ELR (cell line): Measurements from ENCODE around the gene MYL7.
"Not testable (repeated sequence)": the region's sequence is repeated elsewhere in the genome, so short reads cannot be mapped to it uniquely, and the experiment has no call there.

Experiments
- DNase-seq: peaks from one replicate; pipeline ENCODE4 v3.0.0-alpha.2; 2015; ENCODE audit warnings: low read depth

Gene MYL7, protein sequence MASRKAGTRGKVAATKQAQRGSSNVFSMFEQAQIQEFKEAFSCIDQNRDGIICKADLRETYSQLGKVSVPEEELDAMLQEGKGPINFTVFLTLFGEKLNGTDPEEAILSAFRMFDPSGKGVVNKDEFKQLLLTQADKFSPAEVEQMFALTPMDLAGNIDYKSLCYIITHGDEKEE

DNA sequence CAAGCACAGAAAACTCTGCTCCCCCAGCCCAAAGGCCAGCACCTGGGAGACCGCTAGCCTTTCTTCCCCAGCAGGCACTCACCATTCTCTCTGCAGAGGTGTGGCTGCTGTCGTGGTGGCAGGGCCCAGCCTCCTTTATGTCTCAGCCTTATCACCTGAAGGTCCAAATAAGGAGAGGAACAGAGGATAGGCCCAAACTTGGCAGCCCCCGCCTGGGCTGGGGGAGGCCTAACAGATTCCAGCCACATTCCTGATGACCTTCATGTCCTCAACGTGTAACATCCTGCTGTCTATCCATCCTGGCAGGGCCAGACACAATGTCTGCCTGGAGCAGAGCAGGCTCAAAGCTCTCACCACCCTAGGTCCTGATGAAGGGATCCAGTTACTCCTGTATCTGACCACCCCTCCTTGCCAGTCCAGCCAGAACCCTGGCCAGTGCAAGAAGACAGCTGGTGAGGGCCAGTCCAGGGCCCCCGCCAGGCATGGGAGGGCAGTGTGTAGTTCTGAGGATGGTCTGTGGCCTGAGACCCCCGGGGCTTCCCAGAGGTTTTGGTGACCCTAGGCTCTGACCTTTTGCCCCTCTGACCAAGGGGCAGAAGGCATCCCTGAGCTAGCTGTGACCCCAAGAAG lies at the start of gene MYL7:
MYL7 (minus strand) TSS at position 112 of the 630 bp plus-strand sequence; CDS start at position 85, 27 bp downstream.
- no peak for DNase-seq

- DNase-seq, result no peak
These were observed 49.1 kb upstream of the MYL7 start for GRCh38 chr7:44189993-44190872.

GRCh38 chr7:44189286-44189992 lies 48.3 kb upstream of the MYL7 start, which contains the start of gene GCK:
TSS of gene GCK (minus strand) at chr7:44189439. CDS start at chr7:44188953, 486 bp downstream.
- DNase-seq, result no peak

GRCh38 chr7:44188480-44189225 lies 47.5 kb upstream of the MYL7 start:
- DNase-seq, result no peak

DNA sequence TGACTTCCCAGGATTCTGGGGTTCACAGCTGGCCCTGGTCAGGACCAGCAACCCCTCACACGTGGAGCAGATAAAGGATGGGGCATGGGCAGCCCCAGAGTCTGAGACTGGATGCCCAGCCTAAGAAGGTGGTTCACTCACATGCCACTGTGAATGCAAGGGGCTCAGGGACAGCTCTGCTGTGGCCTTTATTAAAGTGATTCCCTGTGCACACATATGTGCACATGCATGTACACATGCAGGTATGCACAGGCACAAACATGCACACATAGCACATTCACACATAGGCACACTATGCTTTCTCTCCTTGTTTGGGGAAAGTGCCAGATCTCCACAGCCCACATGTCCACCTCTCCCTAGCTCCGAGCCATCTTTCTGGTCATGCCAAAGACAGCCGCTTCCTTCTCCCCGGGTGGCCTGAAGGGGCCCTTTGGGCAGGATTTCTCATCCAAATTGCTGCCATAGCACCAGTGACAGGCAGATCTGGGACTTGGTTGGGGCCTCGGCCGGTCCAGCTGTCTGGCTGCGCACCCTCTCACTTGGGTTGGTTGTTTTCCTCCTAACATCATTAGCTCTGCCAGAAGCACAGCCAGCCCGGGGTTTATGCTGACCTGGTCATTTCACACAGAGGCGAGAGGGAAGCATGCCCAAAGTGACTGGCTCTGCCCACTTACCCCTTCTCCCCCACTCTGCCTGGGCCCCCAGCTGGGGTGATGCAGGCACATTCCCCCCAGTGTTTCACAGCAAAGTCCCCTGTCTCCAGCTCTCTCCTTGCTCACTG lies 46.7 kb upstream of the MYL7 start:
- no peak for DNase-seq

- no peak for DNase-seq
These were observed 45.6 kb upstream of the MYL7 start for GRCh38 chr7:44186736-44187135.

DNA sequence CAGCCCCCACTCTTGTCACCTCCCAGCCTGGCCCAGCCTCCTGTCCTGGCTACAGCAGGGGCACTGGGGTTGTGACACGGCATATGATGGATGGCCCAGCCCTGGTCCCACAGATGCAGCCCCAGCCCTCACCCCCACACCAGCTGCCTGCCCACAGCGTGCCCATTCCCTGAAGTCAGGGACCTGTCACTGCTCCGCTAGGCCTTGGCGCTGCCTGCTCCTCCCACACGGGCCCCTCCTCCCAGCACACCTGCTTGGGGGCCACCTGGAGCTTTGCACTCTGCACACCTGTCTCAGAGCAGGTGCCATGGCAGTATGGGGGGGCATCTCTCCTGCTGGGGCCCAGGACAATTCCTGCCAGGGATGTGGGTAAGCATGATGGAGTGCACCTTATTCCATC lies 44.6 kb upstream of the MYL7 start:
- DNase-seq, result no peak

GRCh38 chr7:44184873-44185446 lies 43.8 kb upstream of the MYL7 start:
- DNase-seq, result no peak

- peak; percentile 95 for DNase-seq
These were observed 43.2 kb upstream of the MYL7 start for GRCh38 chr7:44184206-44184872.

DNA sequence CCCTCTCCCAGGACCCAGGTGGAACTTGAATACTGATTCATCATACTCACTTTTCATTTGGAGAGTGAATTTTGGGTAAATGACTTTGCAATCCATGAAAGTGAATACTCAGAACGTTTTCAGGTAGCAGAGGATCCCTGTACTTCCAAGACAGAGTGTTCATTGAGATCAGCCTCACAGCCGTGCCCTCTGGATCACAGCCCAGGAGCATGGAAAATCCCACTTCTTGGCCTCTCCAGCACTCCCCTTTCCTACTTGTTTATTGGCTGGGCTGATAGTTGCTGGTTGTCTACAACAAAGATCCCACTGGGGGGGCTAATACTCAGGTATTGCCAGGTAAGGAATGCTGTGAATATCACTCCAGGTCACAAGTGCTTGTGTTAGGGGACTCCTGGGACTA lies 42.3 kb upstream of the MYL7 start:
- DNase-seq, result no peak

DNA sequence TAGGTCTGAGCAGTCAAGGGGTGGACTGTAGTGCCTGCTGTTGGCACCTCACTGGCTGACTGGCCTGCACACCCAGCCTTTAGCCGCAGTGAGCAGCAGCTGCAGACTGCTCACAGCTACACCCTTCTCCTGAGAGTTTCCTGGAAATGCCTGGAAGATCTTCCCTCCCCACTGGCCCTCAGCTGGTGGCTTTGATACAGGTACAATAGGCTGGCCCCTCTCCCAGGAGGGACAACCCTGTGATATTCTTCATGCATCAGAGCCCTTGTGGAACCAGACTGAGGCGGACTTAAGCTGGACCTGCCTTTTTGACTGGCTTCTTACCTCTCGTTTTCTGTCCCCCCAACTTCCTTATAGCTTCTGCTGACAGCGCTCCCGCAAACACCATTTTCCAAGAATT lies 41.7 kb upstream of the MYL7 start:
- no peak for DNase-seq

GRCh38 chr7:44180631-44181030 lies 39.5 kb upstream of the MYL7 start:
- DNase-seq, result no peak

- DNase-seq, result peak; percentile 52
These were observed 36.5 kb upstream of the MYL7 start for GRCh38 chr7:44177570-44178131.

DNA sequence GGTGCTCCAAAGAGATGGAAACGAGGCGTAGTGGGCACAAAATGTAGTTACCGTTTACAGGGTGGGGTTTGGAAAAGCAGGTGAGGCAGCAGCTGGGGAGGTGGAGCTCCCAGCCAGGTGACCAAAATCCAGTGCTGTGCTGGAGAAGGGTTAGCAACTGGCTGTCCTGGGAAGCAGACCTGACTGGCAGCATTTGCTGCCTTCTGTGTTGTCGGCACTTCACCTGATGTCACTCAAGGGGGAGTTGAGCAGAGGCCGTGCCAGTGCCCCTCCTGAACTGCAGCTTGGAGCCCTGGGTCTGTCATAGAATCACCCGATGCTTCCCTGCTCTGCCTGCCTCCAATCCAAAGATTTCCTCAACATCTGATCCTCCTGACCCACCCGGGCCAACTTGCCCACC lies 35.4 kb upstream of the MYL7 start:
- no peak for DNase-seq

GRCh38 chr7:44175730-44176129 lies 34.6 kb upstream of the MYL7 start:
- no peak for DNase-seq

GRCh38 chr7:44174694-44174948 lies 33.5 kb upstream of the MYL7 start:
- DNase-seq, result not testable (repeated sequence)

- DNase-seq, result no peak
These were observed 33.0 kb upstream of the MYL7 start for GRCh38 chr7:44173911-44174693.

GRCh38 chr7:44172803-44173424 lies 31.8 kb upstream of the MYL7 start:
- no peak for DNase-seq

DNA sequence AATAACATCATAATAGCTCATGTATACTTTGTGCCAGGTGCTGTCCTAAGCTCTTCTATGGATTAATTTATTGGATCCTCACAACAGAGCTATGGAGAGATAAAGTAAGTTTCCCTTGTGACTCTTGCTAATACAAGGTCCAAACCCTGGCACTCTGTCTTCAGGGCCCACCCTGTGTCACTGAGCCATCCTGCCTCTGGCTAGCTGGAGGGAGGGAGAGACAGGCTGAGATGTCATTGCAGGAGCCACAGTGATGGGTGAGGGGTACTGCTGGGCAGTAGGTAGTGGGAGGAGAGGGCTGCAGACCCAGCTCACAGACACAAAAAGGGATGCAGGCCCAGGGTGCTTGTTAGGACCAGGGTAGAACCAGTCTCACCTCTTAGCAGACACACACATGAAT lies 31.2 kb upstream of the MYL7 start:
- DNase-seq, result no peak
